Cerebellar nuclear complex (tissue), 1 donor: ENCODE data around the gene CCNJ.

Experiments
- DNase-seq, 2 experiments: peaks; one replicate each; lab custom pipeline; 2025; lab: John Stamatoyannopoulos, UW

CCNJ gene

GRCh38 chr10:96056787-96057186, 13.4 kb downstream of the CCNJ start:
- DNase-seq = no peak

- DNase-seq = no peak
Measured at GRCh38 chr10:96061232-96061631, 17.8 kb downstream of the CCNJ start.

GRCh38 chr10:96072674-96073073, 29.3 kb downstream of the CCNJ start:
- no peak for DNase-seq

GRCh38 chr10:96073722-96074121, 30.3 kb downstream of the CCNJ start:
- no peak for DNase-seq

- no peak for DNase-seq
Measured at GRCh38 chr10:96074776-96075175, 31.4 kb downstream of the CCNJ start.

- no peak for DNase-seq
Measured at GRCh38 chr10:96075977-96076376, 32.6 kb downstream of the CCNJ start.

- DNase-seq = no peak
Measured at GRCh38 chr10:96077156-96077555, 33.8 kb downstream of the CCNJ start.

- DNase-seq = no peak
Measured at GRCh38 chr10:96082153-96082552, 38.8 kb downstream of the CCNJ start.

GRCh38 chr10:96082748-96083147, 39.4 kb downstream of the CCNJ start:
- no peak for DNase-seq

- no peak for DNase-seq
Measured at GRCh38 chr10:96089116-96089515, 45.7 kb downstream of the CCNJ start.

GRCh38 chr10:96089670-96090462, 46.5 kb downstream of the CCNJ start:
- DNase-seq = peak in 1 of 2 experiments; percentile 48

GRCh38 chr10:96090463-96090800, 47.0 kb downstream of the CCNJ start:
- peak in 1 of 2 experiments; percentile 48 for DNase-seq

GRCh38 chr10:96092999-96093767, 49.8 kb downstream of the CCNJ start:
- DNase-seq = no peak

GRCh38 chr10:96093948-96094347, 50.6 kb downstream of the CCNJ start:
- no peak for DNase-seq

- no peak for DNase-seq
Measured at GRCh38 chr10:96096958-96097357, 53.6 kb downstream of the CCNJ start.

GRCh38 chr10:96097865-96098264, 54.5 kb downstream of the CCNJ start:
- DNase-seq = no peak

- no peak for DNase-seq
Measured at GRCh38 chr10:96107623-96108038, 64.2 kb downstream of the CCNJ start.
